GM18873 (cell line): ENCODE results near the gene OBSL1.

Experiments
- ATAC-seq: cut with Tn5 transposase; IDR thresholded peaks from one replicate; pipeline ENCODE4 v1.9.1; 2021; ENCODE audit warnings: mild to moderate bottlenecking, moderate library complexity, moderate number of reproducible peaks; ENCODE audit not compliant: unreplicated experiment, low FRiP score

The OBSL1 gene

DNA sequence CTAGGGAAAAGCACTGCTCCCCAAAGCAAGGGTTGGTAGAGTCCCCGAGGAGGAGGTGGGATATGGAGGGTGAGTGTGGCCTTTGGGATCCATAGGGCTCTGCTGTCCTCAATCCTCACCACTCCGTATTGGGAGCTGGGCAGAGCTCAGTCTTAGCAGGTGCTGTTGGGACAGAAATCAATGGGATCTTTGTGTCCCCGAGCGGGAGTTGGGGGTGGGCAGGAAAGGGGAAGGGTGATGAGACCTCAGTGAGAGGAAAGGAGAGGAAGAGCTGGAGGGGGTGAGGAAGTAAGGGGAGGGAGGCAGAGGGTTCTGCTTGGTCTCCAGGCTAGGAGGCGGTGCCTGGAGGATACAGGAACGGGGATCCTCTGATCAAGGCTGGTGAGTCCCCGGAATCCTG lies 54.5 kb downstream of the OBSL1 start:
- ATAC-seq, result no peak

DNA sequence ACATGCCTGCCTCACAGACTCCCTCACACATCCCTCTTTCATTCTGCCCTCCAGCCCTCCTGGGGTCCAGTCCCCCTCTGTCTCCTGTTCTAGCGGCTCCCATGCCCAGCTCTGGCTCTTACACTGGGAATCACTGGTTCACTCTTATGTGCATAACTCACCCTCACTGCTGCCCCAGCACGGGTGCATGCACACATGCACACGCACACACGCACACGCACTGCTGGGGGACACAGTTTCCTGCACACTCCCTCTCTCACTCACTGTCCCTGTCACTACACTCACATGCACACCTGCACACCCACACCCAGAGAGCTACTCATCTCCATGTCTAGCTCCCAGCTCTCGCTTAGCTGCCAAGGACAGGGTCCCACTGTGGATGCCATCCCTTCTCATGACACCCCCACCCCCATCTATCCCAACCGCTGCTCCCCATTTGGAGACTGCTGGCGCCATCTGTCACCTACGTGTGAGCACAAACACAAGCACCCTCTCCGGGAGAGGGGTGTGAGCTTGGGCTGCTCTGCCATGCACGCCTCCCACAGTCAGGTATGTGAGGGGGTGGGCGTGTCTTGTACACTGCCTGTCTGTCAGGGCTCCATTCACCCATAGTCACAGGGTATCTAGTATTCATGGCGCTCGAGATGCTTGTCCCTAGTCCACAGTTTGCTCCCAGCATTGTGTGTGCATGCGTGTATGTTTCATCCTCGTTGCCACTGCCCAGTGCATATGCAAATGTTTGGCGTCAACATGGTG lies 55.3 kb downstream of the OBSL1 start:
- ATAC-seq, result no peak

DNA sequence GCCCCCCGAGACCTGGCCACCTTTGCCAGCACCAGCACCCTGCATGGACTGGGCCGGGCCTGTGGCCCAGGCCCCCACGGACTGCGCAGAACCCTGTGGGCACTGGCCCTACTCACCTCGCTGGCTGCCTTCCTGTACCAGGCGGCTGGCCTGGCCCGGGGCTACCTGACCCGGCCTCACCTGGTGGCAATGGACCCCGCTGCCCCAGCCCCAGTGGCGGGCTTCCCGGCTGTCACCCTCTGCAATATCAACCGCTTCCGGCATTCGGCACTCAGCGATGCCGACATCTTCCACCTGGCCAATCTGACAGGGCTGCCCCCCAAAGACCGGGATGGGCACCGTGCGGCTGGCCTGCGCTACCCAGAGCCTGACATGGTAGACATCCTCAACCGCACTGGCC lies 56.5 kb downstream of the OBSL1 start:
- ATAC-seq, result no peak

DNA sequence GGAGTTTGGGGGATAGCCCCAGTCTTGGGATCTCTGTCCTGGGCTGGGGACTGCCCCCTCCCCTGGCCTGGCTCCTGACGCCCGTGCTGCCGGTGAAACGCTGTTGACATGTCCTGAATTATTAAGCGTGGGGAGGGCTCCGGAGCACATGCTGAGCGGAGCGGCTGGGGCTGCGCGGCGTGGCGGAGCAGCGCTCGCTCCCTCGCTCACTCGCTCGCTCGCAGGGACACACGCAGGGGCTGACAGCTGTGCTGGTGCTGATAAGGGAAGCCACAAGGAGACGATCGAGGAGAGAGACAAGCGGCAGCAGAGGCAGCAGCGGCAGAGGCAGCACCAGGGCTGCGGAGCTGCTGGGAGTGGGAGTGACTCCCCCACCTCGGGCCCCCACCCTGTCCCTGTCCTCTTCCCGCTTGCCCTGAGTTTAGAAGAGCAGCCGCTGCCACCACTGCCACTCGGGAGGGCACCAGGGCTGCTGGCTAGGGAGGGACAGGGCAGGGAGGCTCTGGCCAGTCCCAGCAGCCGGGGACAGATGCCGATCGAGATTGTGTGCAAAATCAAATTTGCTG lies 57.1 kb downstream of the OBSL1 start, which contains the start of gene ASIC4:
Gene ASIC4 (plus strand): TSS at position 287 of the 566 bp plus-strand sequence. CDS start 243 bp downstream, at position 530.
- no peak for ATAC-seq

DNA sequence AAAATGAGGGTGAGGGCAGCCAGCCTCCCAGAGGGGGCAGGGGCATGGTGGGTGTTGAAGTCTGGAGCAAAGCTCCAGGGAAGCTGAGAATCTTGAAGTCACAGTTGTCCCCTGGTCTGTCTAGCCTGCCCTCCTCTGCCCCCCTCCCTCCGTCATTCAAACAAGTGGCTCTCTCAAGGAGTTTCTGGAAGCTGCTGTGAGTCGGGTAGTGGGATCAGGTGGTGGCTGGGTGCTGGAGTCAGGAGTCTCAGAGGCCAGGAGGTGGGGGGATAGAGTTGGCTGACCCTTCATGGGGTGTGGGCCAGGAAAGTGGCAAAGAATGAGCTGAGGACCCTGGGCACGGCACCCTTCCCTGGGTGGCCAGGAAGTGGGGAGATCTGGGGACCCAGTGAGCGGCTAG lies 57.6 kb downstream of the OBSL1 start:
- no peak for ATAC-seq

DNA sequence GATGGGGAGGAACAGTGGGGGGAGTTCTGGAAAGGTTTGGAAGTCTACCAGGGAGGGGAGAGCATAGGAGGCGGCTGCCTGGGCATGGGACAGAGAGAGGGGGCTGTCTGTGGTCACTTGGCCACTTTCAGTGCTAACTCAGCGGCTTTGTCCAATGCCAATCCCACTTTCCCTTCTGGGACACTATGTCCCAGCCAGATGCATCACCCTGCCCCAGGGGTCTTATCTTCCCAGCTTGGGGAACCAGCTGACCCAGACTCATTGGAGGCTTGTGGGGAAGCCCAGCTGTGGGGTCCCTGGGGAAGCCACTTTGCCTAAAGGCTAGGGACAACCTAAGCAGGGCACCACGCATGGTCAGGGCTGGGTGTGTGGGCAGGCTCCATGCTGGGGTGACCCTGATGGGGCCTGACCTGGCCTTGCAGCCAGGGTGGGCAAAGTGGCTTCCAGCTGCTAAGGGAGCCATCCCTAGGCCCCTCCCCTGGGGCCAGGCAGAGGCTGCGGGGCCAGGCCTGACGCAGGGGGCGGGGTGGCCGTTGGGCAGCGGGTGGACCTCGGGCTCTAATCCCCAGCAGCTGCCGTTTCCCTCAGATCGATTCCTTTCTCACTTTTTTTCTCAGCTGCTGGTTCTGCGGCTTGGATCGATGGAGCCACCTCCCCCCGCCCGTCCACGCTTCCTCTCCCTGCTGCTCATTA lies 58.7 kb downstream of the OBSL1 start:
- ATAC-seq, result no peak

DNA sequence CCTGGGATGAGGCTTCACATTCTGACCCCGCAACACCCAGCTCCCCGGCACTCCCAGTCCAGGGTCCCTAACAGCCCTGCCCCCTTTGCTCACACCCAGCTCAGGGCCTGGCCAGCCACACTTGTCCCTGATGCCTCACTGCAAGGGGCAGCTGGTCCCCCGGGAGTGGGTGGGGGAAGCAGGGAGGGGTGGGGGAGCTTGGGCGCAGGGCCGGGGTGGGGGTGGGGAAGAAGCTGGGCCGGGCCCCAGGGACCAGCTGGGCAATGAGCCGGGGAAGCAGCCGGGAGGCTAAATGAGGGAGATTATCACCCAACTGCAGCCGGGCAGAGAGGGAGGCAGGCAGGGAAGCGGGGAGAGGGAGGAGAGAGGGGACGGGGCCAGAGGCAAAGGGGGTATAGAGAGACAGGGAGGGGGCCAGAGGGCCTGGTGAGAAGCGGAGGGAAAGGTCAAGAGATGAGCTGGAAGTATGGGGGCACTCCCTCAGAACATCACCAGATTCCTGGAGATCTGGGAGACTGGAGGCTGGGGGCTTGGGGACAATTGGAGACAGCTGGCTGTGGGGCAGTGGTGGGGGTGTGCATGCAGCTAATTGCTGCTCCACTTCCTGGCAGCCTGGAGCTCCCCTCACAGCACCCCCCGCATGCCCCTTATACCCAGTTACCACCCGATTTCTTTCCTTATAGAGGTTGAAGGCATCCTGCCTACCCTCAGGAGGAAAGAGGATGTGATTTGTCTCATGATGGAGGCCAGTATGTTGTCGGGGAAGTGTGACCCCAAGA lies 59.6 kb downstream of the OBSL1 start:
- no peak for ATAC-seq

DNA sequence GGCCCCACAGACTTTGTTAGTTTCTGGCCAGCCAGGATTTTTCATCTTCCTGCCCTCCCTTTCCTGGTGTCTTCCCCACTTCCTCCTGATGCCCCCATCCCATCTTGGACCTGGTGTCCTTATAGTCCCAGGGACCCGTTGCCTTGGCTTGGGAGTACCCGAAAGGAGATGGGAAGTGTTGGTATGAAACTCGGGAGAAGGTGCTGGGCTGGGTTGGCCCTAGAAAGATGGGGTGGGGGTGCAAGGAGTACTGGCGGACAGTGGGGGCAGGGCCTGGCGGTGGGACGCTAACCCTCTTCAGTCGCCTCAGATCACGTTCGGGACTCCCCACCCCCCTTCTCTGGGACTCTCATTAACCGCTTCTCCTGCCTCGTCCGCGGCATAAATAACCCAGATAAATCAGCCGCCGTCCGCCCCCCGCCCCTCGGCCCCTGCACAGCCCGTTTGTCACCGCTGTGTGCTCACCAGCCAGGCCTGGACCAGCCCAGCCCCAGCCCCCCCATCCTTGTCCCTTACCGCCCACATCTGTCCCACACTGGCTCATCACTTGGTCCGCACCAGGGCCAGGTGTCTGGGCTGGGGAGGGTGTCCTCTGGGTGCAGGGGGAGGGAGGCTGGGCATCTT lies 60.7 kb downstream of the OBSL1 start:
- no peak for ATAC-seq

DNA sequence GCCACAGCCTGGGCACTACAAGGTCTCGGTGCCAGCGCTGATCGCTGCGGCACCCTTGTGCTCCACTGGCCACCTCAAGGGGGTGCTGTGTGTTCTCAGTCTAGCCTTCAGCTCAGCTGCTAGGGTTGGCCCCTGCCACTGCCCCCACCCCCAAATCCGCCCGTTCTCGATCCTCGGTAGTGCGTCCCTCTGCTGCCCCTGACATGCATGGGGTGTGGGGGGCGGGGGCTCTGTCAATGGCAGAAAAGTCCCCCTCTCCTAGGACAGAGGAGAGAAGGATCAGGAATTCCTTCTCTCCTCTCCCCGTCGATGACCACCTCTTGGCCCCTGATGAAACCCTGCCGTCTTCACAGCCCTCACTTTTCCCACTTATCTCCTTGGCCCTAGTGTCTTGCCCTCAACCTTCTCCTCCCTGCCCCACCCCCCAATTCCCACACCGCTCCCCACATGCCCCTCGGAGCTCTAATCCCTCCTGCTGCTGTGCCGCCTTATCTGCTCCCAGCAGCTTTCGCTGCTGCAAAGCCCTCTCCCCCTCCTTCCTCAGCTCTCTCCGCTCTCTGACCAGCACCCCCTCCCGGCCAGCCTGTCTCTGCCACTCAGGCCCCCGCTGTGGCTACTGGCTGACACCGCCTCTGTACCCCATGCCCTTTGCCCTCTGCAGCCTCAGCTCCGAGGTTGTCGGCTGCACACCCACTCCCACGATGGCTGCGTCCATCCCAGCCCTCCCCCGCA lies 61.4 kb downstream of the OBSL1 start:
- no peak for ATAC-seq

DNA sequence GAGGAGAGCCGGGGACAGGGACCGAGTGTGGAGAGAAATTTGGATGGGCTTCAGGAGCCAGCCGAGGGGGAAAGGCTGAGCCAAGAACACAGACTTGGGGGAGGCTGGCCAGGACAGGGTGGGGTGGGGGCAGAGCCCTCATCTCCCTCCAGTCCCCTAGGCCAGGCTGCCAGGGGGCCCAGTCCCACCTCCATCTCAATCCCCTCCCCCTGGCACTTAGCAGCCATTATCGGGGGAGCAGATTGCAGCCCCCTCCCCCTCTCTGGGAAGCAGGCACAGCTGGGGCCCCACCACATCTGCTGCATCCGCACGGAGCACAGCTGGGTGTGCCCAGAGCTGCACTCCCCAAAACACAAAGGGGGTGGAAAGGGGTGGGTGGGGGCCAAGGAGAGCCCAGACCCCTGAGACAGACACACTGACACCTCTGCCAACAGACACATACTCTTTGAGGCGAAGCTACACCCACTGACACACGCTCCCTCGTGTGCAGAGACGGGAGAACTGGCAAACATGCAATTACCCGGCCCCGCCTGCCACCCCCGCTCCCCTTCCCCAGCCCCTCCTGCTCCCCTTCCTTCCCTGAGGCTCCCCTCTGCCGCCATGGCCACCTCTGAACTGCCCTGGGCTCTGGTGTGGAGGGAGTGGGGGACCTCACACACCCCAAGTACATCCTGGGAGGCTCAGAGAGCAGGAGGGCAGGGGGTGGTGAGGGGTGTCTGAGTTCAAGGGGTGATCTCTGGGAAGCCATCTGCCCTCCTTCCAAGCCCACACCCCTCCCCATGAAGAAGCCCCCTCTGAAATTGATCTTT lies 62.2 kb downstream of the OBSL1 start:
- no peak for ATAC-seq

DNA sequence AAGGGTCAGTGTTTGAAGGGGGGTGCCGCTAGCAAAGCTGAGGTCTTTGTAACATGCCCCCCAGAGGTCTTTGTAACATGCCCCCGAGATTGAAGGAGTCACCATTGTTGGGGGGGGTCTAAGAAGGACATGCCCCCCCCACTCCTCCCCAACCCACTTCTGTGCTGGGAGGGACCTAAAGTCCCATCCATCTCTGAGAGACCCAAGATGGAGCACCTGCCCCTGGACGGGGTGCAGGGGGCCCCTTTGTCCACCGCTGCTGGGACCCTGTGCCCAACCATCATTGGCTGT lies 63.0 kb downstream of the OBSL1 start:
- ATAC-seq, result no peak

DNA sequence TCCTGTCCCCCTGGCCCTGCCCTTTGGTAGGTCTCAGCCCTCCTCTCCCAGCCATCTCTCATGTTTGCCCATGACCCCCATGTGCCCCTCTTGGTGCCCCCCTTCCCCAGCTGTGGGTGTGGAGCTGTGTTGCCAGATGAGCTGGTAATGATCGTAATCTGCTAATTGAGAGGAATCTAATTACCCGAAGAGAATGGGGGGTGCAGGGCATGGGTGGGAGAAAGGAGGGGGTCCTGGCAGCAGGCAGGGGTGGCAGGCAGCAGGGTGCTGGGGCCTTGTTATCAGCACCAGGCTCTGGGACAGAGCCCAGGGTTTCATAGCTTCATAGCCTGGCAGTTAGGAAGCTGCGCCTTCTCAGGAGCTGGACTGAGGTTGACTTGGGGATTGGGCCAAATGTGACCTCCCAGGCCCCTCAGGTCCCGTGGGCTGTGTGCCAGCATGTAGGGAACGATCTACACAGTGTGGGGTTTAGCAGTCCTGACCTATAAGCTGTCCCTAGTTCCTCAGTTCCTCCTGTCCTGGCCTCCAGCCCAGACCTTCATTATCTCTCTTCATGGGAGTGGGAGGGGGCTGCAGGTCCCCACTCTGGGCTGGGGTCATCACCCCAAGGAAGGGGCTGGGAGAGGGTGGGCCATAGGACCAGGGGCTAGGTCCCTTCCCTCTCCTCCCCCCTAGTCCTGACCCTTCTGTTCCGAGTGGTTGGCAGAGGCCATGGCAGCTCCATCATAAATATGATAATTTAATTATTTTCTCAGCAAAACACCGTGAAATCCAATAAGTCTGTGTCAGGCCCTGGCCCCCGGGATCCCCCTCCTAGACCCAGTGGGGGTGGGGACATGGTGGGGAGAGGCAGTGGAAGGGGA lies 63.5 kb downstream of the OBSL1 start:
- no peak for ATAC-seq

DNA sequence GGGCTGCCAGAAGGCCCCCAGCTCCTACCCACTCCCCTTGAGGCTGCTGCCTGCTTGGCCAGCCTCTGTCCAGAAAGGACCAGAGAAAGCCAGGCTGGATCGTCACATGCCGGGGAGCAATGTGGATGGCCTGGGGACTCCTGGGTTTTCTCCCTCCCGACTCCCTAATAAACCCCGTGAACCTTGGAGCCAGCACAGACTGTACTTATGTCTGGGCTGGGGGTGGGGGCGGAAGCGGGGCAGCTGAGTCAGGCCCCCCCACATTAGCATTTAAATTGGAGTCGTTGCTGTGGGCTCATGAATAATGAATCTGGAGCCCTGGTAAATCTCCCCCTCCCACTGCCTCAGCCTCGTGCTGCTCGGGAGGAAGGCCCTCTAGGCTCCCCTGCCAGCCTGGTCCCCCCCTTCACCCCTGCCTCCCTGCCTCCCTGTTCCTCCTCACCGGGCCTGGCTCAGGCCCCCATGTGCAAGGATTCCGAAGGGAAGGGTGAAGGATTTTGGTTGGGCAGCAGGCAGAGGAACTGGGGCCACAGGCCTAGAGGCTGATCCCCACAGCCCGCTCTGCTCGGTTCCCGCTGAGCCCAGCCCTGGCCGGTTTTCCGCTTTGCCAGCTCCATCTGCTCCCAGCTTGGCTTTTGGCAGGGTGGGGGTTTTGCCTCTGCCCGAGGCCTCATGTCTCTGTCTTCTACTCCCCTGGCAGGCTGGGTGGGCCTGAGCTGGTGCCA lies 64.4 kb downstream of the OBSL1 start:
- no peak for ATAC-seq

DNA sequence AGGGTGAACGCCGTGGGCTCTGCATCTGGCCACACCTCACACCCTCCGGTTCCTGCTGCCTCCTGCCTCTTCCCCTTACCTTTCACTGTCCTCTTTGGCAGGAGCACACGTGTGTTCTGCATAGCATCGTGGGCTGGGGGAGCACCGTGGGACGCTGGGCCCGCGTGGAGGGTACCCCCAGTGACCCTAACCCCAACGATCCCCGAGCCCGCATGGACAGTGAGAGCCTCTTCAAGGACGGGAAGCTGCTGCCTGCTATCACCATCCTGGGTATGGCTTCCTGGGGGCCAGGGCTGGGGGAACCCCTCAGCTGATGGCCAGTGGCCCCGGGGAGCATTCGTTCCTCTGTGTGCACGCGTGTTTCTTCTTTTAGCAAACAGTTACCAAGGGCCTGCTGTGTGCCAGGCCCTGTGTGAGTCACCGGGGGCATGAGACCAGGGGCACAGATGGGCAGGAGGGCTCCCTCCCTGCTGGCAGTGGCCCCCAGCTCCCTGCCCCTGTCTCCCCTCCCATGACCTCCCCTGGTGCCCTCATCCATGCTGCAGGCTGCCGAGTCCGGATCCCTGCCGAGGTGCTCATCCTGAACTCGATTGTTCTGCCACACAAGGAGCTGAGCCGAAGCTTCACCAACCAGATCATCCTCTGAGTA lies 65.1 kb downstream of the OBSL1 start:
- ATAC-seq, result no peak

DNA sequence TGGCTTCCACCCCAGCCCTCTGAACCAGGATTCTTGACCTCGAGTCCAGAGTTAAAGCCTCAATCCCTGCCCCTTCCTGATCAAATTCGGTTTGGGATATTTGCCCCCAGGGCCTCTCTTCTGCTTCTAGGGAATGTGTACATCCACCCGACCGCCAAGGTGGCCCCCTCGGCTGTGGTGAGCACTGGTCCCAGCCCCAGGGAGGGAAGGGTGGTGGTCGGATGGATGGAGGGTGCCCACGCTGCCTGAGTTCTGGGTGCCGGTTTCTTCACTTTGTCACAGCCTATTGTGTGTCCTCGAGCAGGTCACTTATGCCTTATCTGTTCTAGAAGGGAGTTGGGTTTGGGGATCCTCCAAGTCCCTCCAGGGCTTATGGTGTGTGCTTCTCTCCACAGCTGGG lies 65.8 kb downstream of the OBSL1 start:
- no peak for ATAC-seq

DNA sequence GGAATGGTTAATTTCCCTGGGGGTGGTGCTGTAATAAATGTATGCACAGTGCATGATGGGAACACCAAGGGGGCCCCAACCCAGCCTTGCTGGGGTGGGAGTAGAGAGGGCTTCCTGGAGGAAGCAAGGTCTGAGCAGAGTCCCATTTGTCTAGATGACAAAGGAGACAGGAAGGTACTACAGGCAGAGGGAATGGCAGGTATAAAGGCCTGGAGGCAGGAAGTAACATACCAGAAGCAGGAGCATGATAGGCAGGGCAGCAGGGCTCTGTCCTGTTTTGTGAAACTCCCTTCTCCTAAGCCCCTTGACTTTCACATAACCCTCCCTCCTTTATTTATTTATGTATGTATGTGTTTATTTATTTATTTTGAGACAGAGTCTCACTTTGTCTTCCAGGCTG lies 68.7 kb downstream of the OBSL1 start:
- ATAC-seq, result no peak

DNA sequence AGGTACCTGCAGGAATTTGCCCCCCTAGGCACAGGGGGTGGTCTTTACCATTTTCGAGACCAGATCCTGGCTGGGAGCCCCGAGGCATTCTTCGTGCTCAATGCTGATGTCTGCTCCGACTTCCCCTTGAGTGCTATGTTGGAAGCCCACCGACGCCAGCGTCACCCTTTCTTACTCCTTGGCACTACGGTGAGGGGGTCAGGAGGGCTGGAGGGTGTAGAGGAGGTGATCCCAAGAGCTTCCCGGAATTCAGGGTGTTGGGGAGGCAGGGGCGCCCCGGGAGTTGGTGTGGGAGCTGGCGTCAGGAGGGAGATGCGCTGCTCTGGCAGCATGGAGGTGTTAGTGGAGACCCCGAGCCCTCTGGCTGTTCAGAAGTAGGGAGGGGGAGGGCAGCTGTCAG lies 69.5 kb downstream of the OBSL1 start:
- ATAC-seq, result no peak
